GM12872 (cell line): Measurements from ENCODE around the gene EXOC6B.

Experiments
- CTCF ChIP-seq: IDR thresholded peaks from 3 replicates; pipeline ENCODE4 v1.5.1; 2011; ENCODE audit warnings: low read depth, mild to moderate bottlenecking, low read length, moderate library complexity; ENCODE audit not compliant: insufficient read depth

Gene EXOC6B

GRCh38 chr2:72362733-72363132 is 463.1 kb downstream of the EXOC6B start:
- no peak for TF ChIP-seq CTCF

DNA sequence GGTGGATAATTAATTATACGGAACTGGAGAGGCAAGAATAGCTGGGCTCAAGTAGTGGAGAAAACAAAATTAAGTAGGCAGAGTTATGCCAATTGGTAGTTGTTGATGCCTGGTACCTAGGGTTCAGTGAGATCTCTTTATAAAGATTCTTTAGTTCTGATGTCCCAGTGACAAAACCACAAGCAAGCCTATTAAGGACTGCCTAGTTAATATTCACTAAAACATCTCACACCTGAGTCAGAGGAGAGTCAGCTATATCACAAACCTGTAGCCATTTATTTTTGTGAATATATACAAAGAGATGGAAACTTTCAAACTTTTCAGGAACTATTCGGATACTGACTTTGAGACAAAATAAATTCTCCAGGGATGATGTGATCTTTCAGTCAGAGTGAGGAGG is 464.3 kb downstream of the EXOC6B start:
- TF ChIP-seq CTCF: no peak

DNA sequence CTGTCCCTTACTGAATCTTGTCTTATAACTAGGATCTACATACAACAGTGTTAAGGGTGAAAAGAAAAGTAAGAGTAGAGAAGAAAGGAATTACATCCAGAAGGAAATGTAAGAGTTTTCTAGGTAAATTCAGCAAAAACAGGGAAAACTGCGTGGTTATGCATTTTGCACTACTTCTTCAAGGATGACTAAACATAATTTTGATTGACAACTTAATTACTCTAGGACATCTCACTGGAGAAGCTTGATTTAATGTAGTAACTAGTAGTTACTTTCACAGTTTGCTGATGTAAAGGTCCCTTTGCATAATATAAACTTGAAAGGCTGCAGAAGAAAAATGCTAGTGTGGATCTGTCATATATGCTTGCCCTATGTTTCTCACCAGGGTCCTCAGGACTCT is 464.8 kb downstream of the EXOC6B start:
- no peak for TF ChIP-seq CTCF

DNA sequence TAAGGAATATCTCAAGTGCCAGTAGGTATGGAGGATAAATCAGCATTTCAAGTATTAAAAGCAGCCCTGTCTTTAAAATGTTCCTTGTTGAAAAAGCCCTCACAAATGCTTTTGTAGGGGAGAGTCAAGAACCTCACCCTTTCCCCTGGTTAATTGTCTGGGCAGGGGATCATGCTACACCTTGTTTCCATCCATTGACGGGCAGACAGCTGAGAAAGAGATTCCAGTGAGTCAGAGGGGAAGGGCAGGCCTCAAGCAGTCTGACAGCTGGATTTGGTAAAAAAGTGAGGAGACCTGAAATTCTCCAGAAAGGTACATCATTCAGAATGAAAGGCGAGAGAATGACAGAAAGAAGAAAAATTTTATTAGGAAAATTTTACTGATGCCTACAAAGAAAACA is 475.0 kb downstream of the EXOC6B start:
- no peak for TF ChIP-seq CTCF

DNA sequence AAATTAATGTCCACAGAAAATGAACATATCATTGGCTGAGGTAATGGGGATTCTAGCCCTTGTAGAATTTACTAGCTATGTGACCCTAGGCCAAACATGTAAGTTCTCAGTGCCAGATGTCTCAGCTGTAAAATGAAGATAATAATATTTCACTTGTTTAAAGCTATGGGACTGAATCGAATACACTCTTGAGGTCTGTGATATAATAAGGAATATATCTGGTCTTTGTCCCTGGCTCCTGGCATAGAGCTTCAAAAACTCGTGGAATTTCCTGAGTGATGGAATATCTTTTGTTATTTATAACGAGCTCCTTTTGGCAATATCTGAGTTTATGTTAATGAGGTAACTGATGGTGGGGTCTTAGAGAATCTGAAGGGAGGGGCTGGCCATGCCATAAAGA is 476.8 kb downstream of the EXOC6B start:
- TF ChIP-seq CTCF: no peak

GRCh38 chr2:72347081-72347480 is 478.8 kb downstream of the EXOC6B start:
- TF ChIP-seq CTCF: no peak

GRCh38 chr2:72341639-72342038 is 484.2 kb downstream of the EXOC6B start:
- TF ChIP-seq CTCF: no peak

DNA sequence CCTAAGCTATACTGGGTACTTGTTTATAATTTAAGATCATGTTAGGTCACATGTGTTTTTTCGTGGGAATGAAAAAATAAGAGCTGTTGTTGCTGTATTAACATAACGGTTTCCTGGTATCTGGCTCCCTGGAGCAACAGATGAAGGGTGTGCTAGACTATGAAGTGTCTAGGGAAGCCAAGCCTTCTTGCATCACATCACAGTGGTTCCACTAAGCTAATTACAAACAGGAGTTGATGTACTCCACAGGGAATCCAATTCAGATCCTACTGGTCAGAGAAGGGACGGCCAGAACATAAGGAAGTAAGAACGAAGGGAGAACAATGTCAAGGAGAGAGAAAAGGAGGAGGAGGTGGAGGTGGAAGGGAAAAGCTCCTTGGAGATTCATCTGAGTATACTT is 485.2 kb downstream of the EXOC6B start:
- TF ChIP-seq CTCF: no peak
